Loucy (cell line): ENCODE results near the gene SHISAL2B.

Experiments
- CTCF ChIP-seq: fragments of 200-600 bp; sonication (generic); conservative IDR thresholded peaks from 2 replicates; pipeline ENCODE4 v1.5.1; 2014; ENCODE audit warnings: mild to moderate bottlenecking, antibody characterized with exemption, low read length
- EZH2phosphoT487 ChIP-seq: fragments of 200-600 bp; IDR thresholded peaks from 2 replicates; pipeline ENCODE4 v1.6.1; 2018; ENCODE audit warnings: antibody characterized with exemption, mild to moderate bottlenecking, moderate library complexity, borderline replicate concordance

GRCh38 chr5:64759960-64760660, 69.8 kb downstream of the SHISAL2B start:
- TF ChIP-seq CTCF (no peak), EZH2phosphoT487 (no peak)
